Spleen (tissue), 11 donors: ENCODE measurements around the gene BABAM2. TPM values are rescaled to one million over a fixed set of nuclear protein-coding genes. Genes with fewer than 3 reads are reported as not detected.
A peak's percentile ranks its signal among the peaks of the same experiment; 100 is the strongest.

Source experiments
- DNase-seq: peaks from one replicate; pipeline ENCODE4 v3.0.0-alpha.2; 2020
- H3K27ac ChIP-seq, 8 donors: fragments of 200-600 bp; sonication (generic) in 7 of 8; 1 replicate in 4 of 8; 2 replicates in 4 of 8; pipeline versions ENCODE4 v1.5.0 to v1.8.0; 2016 to 2021; ENCODE audit warnings: inconsistent platforms in 4 of 8, mild to moderate bottlenecking in 4 of 8, moderate library complexity in 1 of 8
- H3K27me3 ChIP-seq, 7 donors: fragments of 200-600 bp; sonication (generic) in 6 of 7; replicated peaks in 1 of 7; 1 replicate in 4 of 7; 2 replicates in 3 of 7; pipeline versions ENCODE4 v1.5.0 to v1.8.0; 2016 to 2021; ENCODE audit warnings: inconsistent platforms in 3 of 7, mild to moderate bottlenecking in 1 of 7
- H3K36me3 ChIP-seq, 6 donors: fragments of 200-600 bp; sonication (generic) in 5 of 6; 1 replicate in 4 of 6; 2 replicates in 2 of 6; pipeline versions ENCODE4 v1.5.0 to v1.8.0; 2016 to 2021; ENCODE audit warnings: inconsistent platforms in 2 of 6
- H3K4me1 ChIP-seq, 6 donors: fragments of 200-600 bp; sonication (generic) in 5 of 6; 1 replicate in 3 of 6; 2 replicates in 3 of 6; pipeline versions ENCODE4 v1.5.0 to v1.8.0; 2016 to 2021; ENCODE audit warnings: inconsistent platforms in 3 of 6
- H3K4me3 ChIP-seq, 8 donors: fragments of 200-600 bp; sonication (generic) in 7 of 8; 1 replicate in 4 of 8; 2 replicates in 4 of 8; pipeline versions ENCODE4 v1.5.0 to v1.8.0; 2016 to 2021; ENCODE audit warnings: inconsistent platforms in 4 of 8, mild to moderate bottlenecking in 4 of 8, moderate library complexity in 2 of 8
- H3K9me3 ChIP-seq, 8 donors: fragments of 200-600 bp; sonication (generic) in 7 of 8; 1 replicate in 4 of 8; 2 replicates in 4 of 8; pipeline versions ENCODE4 v1.5.0 to v1.8.0; 2016 to 2021; ENCODE audit warnings: inconsistent platforms in 4 of 8
- CTCF ChIP-seq, 11 experiments: fragments of 200-600 bp in 7 of 11; fragments of 450-650 bp in 4 of 11; sonication (generic) in 4 of 11; IDR thresholded peaks in 8 of 11; conservative IDR thresholded peaks in 3 of 11; 1 replicate in 7 of 11; 2 replicates in 4 of 11; pipeline versions ENCODE4 v1.4.0 to v1.8.0; 2016 to 2021; ENCODE audit warnings: antibody characterized with exemption in 11 of 11, inconsistent platforms in 4 of 11, mild to moderate bottlenecking in 1 of 11
- POLR2A ChIP-seq, 3 donors: fragments of 450-650 bp; IDR thresholded peaks; one replicate each; pipeline ENCODE4 v1.5.1; 2017; ENCODE audit warnings: antibody characterized with exemption in 3 of 3, mild to moderate bottlenecking in 1 of 3
- POLR2AphosphoS5 ChIP-seq, 3 donors: sonication (generic); formaldehyde crosslinking; IDR thresholded peaks; one replicate each; pipeline ENCODE4 v1.5.1; 2017; ENCODE audit warnings: antibody characterized with exemption in 3 of 3
- WGBS, 5 donors: extraction: QIAGEN DNeasy Blood & Tissue Kit in 3 of 5; methylation state at CpG; one replicate each; pipeline versions ENCODE4 v1.1.5 to v1.1.7; 2013 to 2018; 5-methylcytosine and 5-hydroxymethylcytosine counted together
- intact Hi-C: fragments of 100-400 bp; cut with DNase I; formaldehyde crosslinking; loops from one replicate; pipeline ENCODE4 v1.15.0; 2023; ENCODE audit warnings: low total_unique reads
- polyA plus RNA-seq, 3 donors: library from polyadenylated mRNA; stranded (reverse); fragments of 200-250 nt; gene quantifications; one replicate each; pipeline ENCODE4 v1.2.1, GENCODE V29; 2013
- total RNA-seq, 7 donors: library from RNA; depleted of rRNA in 3 of 7; stranded (reverse); fragments of >200 nt in 3 of 7; fragmentation: NEBNext Ultra II Directional in 4 of 7; extraction: Animal tissue kit (Norgen Biotek cat#: 25700) in 4 of 7; gene quantifications; one replicate each; pipeline versions ENCODE4 v1.1.0 to v1.2.1, GENCODE V29; 2016 to 2021
- donor health status: healthy with polysubstance abuse.
- donor health status: DM: no; HTN: no; CAD: no; lungs with moderate emphysema.
- donor health status: DM: no; HTN: no; CAD: no.
- donor health status: Bipolar disorder and iron deficiency.
- donor health status: healthy.
- donor health status: DM: no; HTN: no; CAD: no.
- donor health status: DM: yes; HTN: yes; CAD: no.

The BABAM2 gene
- total and polyA plus RNA-seq, 10 donors, result 16.1 to 70.1 (median 55.0) TPM

GRCh38 chr2:28048341-28048740 is 157.8 kb downstream of the BABAM2 start:
- no peaks in the 10 kb centered on the region for H3K27me3 ChIP-seq
- H3K36me3 ChIP-seq, result peaks cover 0 to 25% (median 0%) of the 10 kb centered on the region in 6 donors
- H3K27ac ChIP-seq, result peak overlapping the region in 5 of 8 donors; percentile 37 to 63 (median 60)
- no peak overlapping the region for H3K4me3 ChIP-seq
- WGBS, 5 donors, result 73 to 86% (median 80%) methylated on average over 3 of the region's 3 CpGs
- H3K9me3 ChIP-seq, result no peaks in the 10 kb centered on the region
- TF ChIP-seq POLR2A (IDR thresholded peaks at IDR 0.05) (no peak), CTCF (IDR thresholded peaks at IDR 0.05 in 8 of 11, conservative IDR thresholded peaks at IDR 0.05 in 3 of 11) (no peak), POLR2AphosphoS5 (IDR thresholded peaks at IDR 0.05) (no peak)
- intact Hi-C loops, result no loop called here
- DNase-seq, result no peak
- H3K4me1 ChIP-seq, result peaks cover 0 to 24% (median 15%) of the 10 kb centered on the region in 6 donors

GRCh38 chr2:28049416-28049815 is 158.9 kb downstream of the BABAM2 start:
- Histone ChIP-seq H3K4me1 (peaks cover 0 to 25% (median 15%) of the 10 kb centered on the region in 6 donors), H3K36me3 (peaks cover 0 to 25% (median 0%) of the 10 kb centered on the region in 6 donors), H3K27ac (no peak overlapping the region), H3K4me3 (no peak overlapping the region), H3K9me3 (no peaks in the 10 kb centered on the region), H3K27me3 (no peaks in the 10 kb centered on the region)
- TF ChIP-seq CTCF (IDR thresholded peaks at IDR 0.05 in 8 of 11, conservative IDR thresholded peaks at IDR 0.05 in 3 of 11) (no peak), POLR2AphosphoS5 (IDR thresholded peaks at IDR 0.05) (no peak), POLR2A (IDR thresholded peaks at IDR 0.05) (no peak)
- 89 to 98% (median 95%) methylated on average over 1 of the region's 1 CpG for WGBS, 5 donors
- DNase-seq, result no peak
- intact Hi-C loops, result no loop called here

- TF ChIP-seq POLR2A (IDR thresholded peaks at IDR 0.05) (no peak), CTCF (IDR thresholded peaks at IDR 0.05 in 8 of 11, conservative IDR thresholded peaks at IDR 0.05 in 3 of 11) (no peak), POLR2AphosphoS5 (IDR thresholded peaks at IDR 0.05) (no peak)
- H3K27ac ChIP-seq, result no peak overlapping the region
- no peak overlapping the region for H3K4me3 ChIP-seq
- H3K27me3 ChIP-seq, result no peaks in the 10 kb centered on the region
- no peaks in the 10 kb centered on the region for H3K9me3 ChIP-seq
- peaks cover 0 to 25% (median 0%) of the 10 kb centered on the region in 6 donors for H3K36me3 ChIP-seq
- H3K4me1 ChIP-seq, result peaks cover 0 to 25% (median 15%) of the 10 kb centered on the region in 6 donors
- DNase-seq, result no peak
- WGBS, 5 donors, result 86 to 94% (median 91%) methylated on average over 2 of the region's 2 CpGs
- intact Hi-C loops, result no loop called here
Measured at GRCh38 chr2:28049899-28050298, 159.4 kb downstream of the BABAM2 start.

GRCh38 chr2:28052691-28053090 is 162.2 kb downstream of the BABAM2 start:
- H3K27ac ChIP-seq, result no peak overlapping the region
- intact Hi-C loops, result no loop called here
- no peak for DNase-seq
- TF ChIP-seq CTCF (IDR thresholded peaks at IDR 0.05 in 8 of 11, conservative IDR thresholded peaks at IDR 0.05 in 3 of 11) (no peak), POLR2A (IDR thresholded peaks at IDR 0.05) (no peak), POLR2AphosphoS5 (IDR thresholded peaks at IDR 0.05) (no peak)
- H3K9me3 ChIP-seq, result no peaks in the 10 kb centered on the region
- WGBS, 5 donors, result 69 to 85% (median 72%) methylated on average over 1 of the region's 1 CpG
- H3K4me3 ChIP-seq, result no peak overlapping the region
- H3K4me1 ChIP-seq, result peaks cover 0 to 18% (median 5%) of the 10 kb centered on the region in 6 donors
- H3K36me3 ChIP-seq, result peaks cover 0 to 10% (median 0%) of the 10 kb centered on the region in 6 donors
- no peaks in the 10 kb centered on the region for H3K27me3 ChIP-seq
